IgD-negative memory B cell (primary cell): Measurements from ENCODE around the gene PDK4. TPM values are rescaled to one million over a fixed set of nuclear protein-coding genes. Genes with fewer than 3 reads are reported as not detected.

ENCODE experiments used
- H3K27ac Mint-ChIP-seq, 3 donors: one replicate each; pipeline ENCODE4 v1.8.0; 2020 to 2022; ENCODE audit warnings: mild to moderate bottlenecking in 3 of 3, mixed read lengths in 3 of 3, moderate library complexity in 1 of 3
- H3K27me3 Mint-ChIP-seq: one replicate; pipeline ENCODE4 v1.8.0; 2021; ENCODE audit warnings: mixed read lengths
- H3K36me3 Mint-ChIP-seq: one replicate; pipeline ENCODE4 v1.8.0; 2020; ENCODE audit warnings: mild to moderate bottlenecking, mixed read lengths
- H3K4me1 Mint-ChIP-seq, 3 donors: one replicate each; pipeline ENCODE4 v1.8.0; 2020 to 2022; ENCODE audit warnings: mixed read lengths in 3 of 3, mild to moderate bottlenecking in 1 of 3
- H3K4me3 Mint-ChIP-seq, 4 donors: one replicate each; pipeline ENCODE4 v1.8.0; 2020 to 2022; ENCODE audit warnings: mild to moderate bottlenecking in 4 of 4, mixed read lengths in 4 of 4, moderate library complexity in 3 of 4
- H3K9me3 Mint-ChIP-seq, 3 donors: one replicate each; pipeline ENCODE4 v1.8.0; 2020 to 2021; ENCODE audit warnings: mixed read lengths in 3 of 3, mild to moderate bottlenecking in 1 of 3
- polyA plus RNA-seq: library from polyadenylated mRNA; unstranded; fragments of 300-500 nt; fragmentation: Illumina TruSeq; gene quantifications from one replicate; pipeline ENCODE4 v1.2.3, GENCODE V29; 2021

PDK4 gene
- polyA plus RNA-seq, 1 donor from 2014 or later = not detected

GRCh38 chr7:95592570-95592969, 3.7 kb downstream of the PDK4 start:
- no peak overlapping the region for H3K27ac Mint-ChIP-seq
- peaks cover 13 to 17% (median 17%) of the 10 kb centered on the region in 3 donors for H3K4me1 Mint-ChIP-seq
- H3K27me3 Mint-ChIP-seq = peaks cover 9% of the 10 kb centered on the region
- peak overlapping the region in 1 of 4 donors; percentile 5 for H3K4me3 Mint-ChIP-seq
- H3K9me3 Mint-ChIP-seq = peaks cover 0 to 1% (median 0%) of the 10 kb centered on the region in 3 donors
- no peaks in the 10 kb centered on the region for H3K36me3 Mint-ChIP-seq

GRCh38 chr7:95590387-95591248, 5.7 kb downstream of the PDK4 start:
- no peak overlapping the region for H3K4me3 Mint-ChIP-seq
- H3K4me1 Mint-ChIP-seq = peaks cover 5 to 11% (median 6%) of the 10 kb centered on the region in 3 donors

GRCh38 chr7:95589766-95590165, 6.5 kb downstream of the PDK4 start:
- no peaks in the 10 kb centered on the region for H3K36me3 Mint-ChIP-seq
- H3K27ac Mint-ChIP-seq = no peak overlapping the region
- H3K4me1 Mint-ChIP-seq = peaks cover 0 to 10% (median 4%) of the 10 kb centered on the region in 3 donors
- no peak overlapping the region for H3K4me3 Mint-ChIP-seq
- peaks cover 0 to 1% (median 0%) of the 10 kb centered on the region in 3 donors for H3K9me3 Mint-ChIP-seq
- no peaks in the 10 kb centered on the region for H3K27me3 Mint-ChIP-seq

More at GRCh38 chr7:95590387-95591248, 5.7 kb downstream of the PDK4 start:
- no peaks in the 10 kb centered on the region for H3K36me3 Mint-ChIP-seq
- peaks cover 0 to 1% (median 0%) of the 10 kb centered on the region in 3 donors for H3K9me3 Mint-ChIP-seq
- no peak overlapping the region for H3K27ac Mint-ChIP-seq
- no peaks in the 10 kb centered on the region for H3K27me3 Mint-ChIP-seq

- peak overlapping the region in 1 of 3 donors; percentile 58 for H3K27ac Mint-ChIP-seq
These were observed 7.3 kb downstream of the PDK4 start for GRCh38 chr7:95589031-95589430.

GRCh38 chr7:95586951-95587301, 9.4 kb downstream of the PDK4 start:
- H3K27ac Mint-ChIP-seq = no peak overlapping the region

More at GRCh38 chr7:95589031-95589430, 7.3 kb downstream of the PDK4 start:
- H3K4me1 Mint-ChIP-seq = peaks cover 0 to 10% (median 4%) of the 10 kb centered on the region in 3 donors
- H3K9me3 Mint-ChIP-seq = peaks cover 0 to 3% (median 0%) of the 10 kb centered on the region in 3 donors
- no peaks in the 10 kb centered on the region for H3K36me3 Mint-ChIP-seq
- no peak overlapping the region for H3K4me3 Mint-ChIP-seq
- no peaks in the 10 kb centered on the region for H3K27me3 Mint-ChIP-seq

GRCh38 chr7:95585426-95585789, 10.9 kb downstream of the PDK4 start:
- Mint-ChIP-seq H3K4me3 (no peak overlapping the region), H3K27me3 (no peaks in the 10 kb centered on the region), H3K36me3 (no peaks in the 10 kb centered on the region), H3K27ac (no peak overlapping the region), H3K9me3 (peaks cover 0 to 3% (median 0%) of the 10 kb centered on the region in 3 donors), H3K4me1 (peaks cover 0 to 5% (median 4%) of the 10 kb centered on the region in 3 donors)

More at GRCh38 chr7:95586951-95587301, 9.4 kb downstream of the PDK4 start:
- Mint-ChIP-seq H3K9me3 (peaks cover 0 to 3% (median 0%) of the 10 kb centered on the region in 3 donors), H3K4me3 (no peak overlapping the region), H3K36me3 (no peaks in the 10 kb centered on the region), H3K27me3 (no peaks in the 10 kb centered on the region), H3K4me1 (peaks cover 0 to 10% (median 4%) of the 10 kb centered on the region in 3 donors)

- Mint-ChIP-seq H3K4me3 (no peak overlapping the region), H3K36me3 (no peaks in the 10 kb centered on the region), H3K4me1 (peaks cover 0 to 4% (median 4%) of the 10 kb centered on the region in 3 donors), H3K27ac (no peak overlapping the region), H3K9me3 (peaks cover 0 to 3% (median 0%) of the 10 kb centered on the region in 3 donors), H3K27me3 (no peaks in the 10 kb centered on the region)
These were observed 11.4 kb downstream of the PDK4 start for GRCh38 chr7:95584769-95585425.

GRCh38 chr7:95583834-95584621, 12.3 kb downstream of the PDK4 start:
- Mint-ChIP-seq H3K4me1 (peaks cover 0 to 4% (median under 1%) of the 10 kb centered on the region in 3 donors), H3K9me3 (peaks cover 0 to 2% (median 0%) of the 10 kb centered on the region in 3 donors), H3K27me3 (no peaks in the 10 kb centered on the region), H3K4me3 (no peak overlapping the region), H3K36me3 (no peaks in the 10 kb centered on the region), H3K27ac (no peak overlapping the region)

- Mint-ChIP-seq H3K9me3 (peaks cover 0 to 2% (median 0%) of the 10 kb centered on the region in 3 donors), H3K4me1 (no peaks in the 10 kb centered on the region), H3K4me3 (no peak overlapping the region), H3K27me3 (no peaks in the 10 kb centered on the region), H3K36me3 (no peaks in the 10 kb centered on the region), H3K27ac (no peak overlapping the region)
These were observed 13.6 kb downstream of the PDK4 start for GRCh38 chr7:95582578-95583293.

GRCh38 chr7:95581467-95581866, 14.8 kb downstream of the PDK4 start:
- Mint-ChIP-seq H3K9me3 (peaks cover 0 to 2% (median 0%) of the 10 kb centered on the region in 3 donors), H3K36me3 (peaks cover 1% of the 10 kb centered on the region), H3K27me3 (no peaks in the 10 kb centered on the region), H3K27ac (no peak overlapping the region), H3K4me3 (no peak overlapping the region), H3K4me1 (no peaks in the 10 kb centered on the region)

- Mint-ChIP-seq H3K9me3 (peaks cover 0 to 2% (median 0%) of the 10 kb centered on the region in 3 donors), H3K27ac (no peak overlapping the region), H3K4me3 (no peak overlapping the region), H3K4me1 (no peaks in the 10 kb centered on the region), H3K27me3 (no peaks in the 10 kb centered on the region), H3K36me3 (peaks cover 2% of the 10 kb centered on the region)
These were observed 17.0 kb downstream of the PDK4 start for GRCh38 chr7:95579318-95579717.

- Mint-ChIP-seq H3K27ac (no peak overlapping the region), H3K4me3 (no peak overlapping the region), H3K36me3 (peaks cover 2% of the 10 kb centered on the region), H3K9me3 (no peaks in the 10 kb centered on the region), H3K4me1 (no peaks in the 10 kb centered on the region), H3K27me3 (no peaks in the 10 kb centered on the region)
These were observed 17.9 kb downstream of the PDK4 start for GRCh38 chr7:95578299-95578855.

- H3K9me3 Mint-ChIP-seq = peaks cover 0 to 2% (median 0%) of the 10 kb centered on the region in 3 donors
- no peaks in the 10 kb centered on the region for H3K4me1 Mint-ChIP-seq
- peaks cover 2% of the 10 kb centered on the region for H3K36me3 Mint-ChIP-seq
- no peaks in the 10 kb centered on the region for H3K27me3 Mint-ChIP-seq
- no peak overlapping the region for H3K4me3 Mint-ChIP-seq
- H3K27ac Mint-ChIP-seq = no peak overlapping the region
These were observed 19.2 kb downstream of the PDK4 start for GRCh38 chr7:95577137-95577536.

GRCh38 chr7:95569720-95570119, 26.6 kb downstream of the PDK4 start:
- peaks cover 6% of the 10 kb centered on the region for H3K27me3 Mint-ChIP-seq
- no peaks in the 10 kb centered on the region for H3K4me1 Mint-ChIP-seq
- H3K27ac Mint-ChIP-seq = no peak overlapping the region
- H3K4me3 Mint-ChIP-seq = no peak overlapping the region
- H3K9me3 Mint-ChIP-seq = peaks cover 0 to 3% (median 2%) of the 10 kb centered on the region in 3 donors
- no peaks in the 10 kb centered on the region for H3K36me3 Mint-ChIP-seq
